Thoracic aorta (tissue), 2 donors: ENCODE data around the gene RNF175. TPM values are rescaled to one million over a fixed set of nuclear protein-coding genes. Genes with fewer than 3 reads are reported as not detected.

ENCODE experiments used
- ATAC-seq: fragments of 150-250 bp; one replicate; pipeline ENCODE4 v1.8.0; 2017; ENCODE audit warnings: low read depth; ENCODE audit not compliant: insufficient number of reproducible peaks, low FRiP score
- DNase-seq: peaks from one replicate; pipeline ENCODE4 v3.0.0-alpha.2; 2020; ENCODE audit warnings: low spot score
- H3K27ac ChIP-seq, 2 donors: fragments of 200-600 bp; sonication (generic); 1 replicate in 1 of 2; 2 replicates in 1 of 2; pipeline ENCODE4 v1.5.1; 2016; ENCODE audit warnings: mild to moderate bottlenecking in 2 of 2, moderate library complexity in 2 of 2
- H3K27me3 ChIP-seq: fragments of 200-600 bp; sonication (generic); replicated peaks from 2 replicates; pipeline ENCODE4 v1.6.0; 2016; ENCODE audit warnings: mild to moderate bottlenecking; ENCODE audit not compliant: insufficient read depth
- H3K36me3 ChIP-seq: fragments of 200-600 bp; sonication (generic); one replicate; pipeline ENCODE4 v1.5.1; 2016
- H3K4me1 ChIP-seq, 2 donors: fragments of 200-600 bp; sonication (generic); 1 replicate in 1 of 2; 2 replicates in 1 of 2; pipeline versions ENCODE4 v1.5.1 to v1.6.0; 2016; ENCODE audit warnings: low read depth in 2 of 2, mild to moderate bottlenecking in 1 of 2; ENCODE audit not compliant: control insufficient read depth in 1 of 2
- H3K4me3 ChIP-seq: fragments of 200-600 bp; sonication (generic); 2 replicates; pipeline ENCODE4 v1.5.1; 2016; ENCODE audit warnings: mild to moderate bottlenecking
- H3K9me3 ChIP-seq: fragments of 200-600 bp; sonication (generic); 2 replicates; pipeline ENCODE4 v1.5.1; 2016
- CTCF ChIP-seq: fragments of 200-600 bp; sonication (generic); IDR thresholded peaks from one replicate; pipeline ENCODE4 v1.5.1; 2019; ENCODE audit warnings: antibody characterized with exemption
- total RNA-seq, 2 donors: library from RNA; depleted of rRNA; stranded (reverse); fragments of >200 nt; gene quantifications; one replicate each; pipeline versions ENCODE4 v1.1.0 to v1.2.3, GENCODE V29; 2016

The RNF175 gene
- total RNA-seq, 2 donors from 2014 or later: not detected

DNA sequence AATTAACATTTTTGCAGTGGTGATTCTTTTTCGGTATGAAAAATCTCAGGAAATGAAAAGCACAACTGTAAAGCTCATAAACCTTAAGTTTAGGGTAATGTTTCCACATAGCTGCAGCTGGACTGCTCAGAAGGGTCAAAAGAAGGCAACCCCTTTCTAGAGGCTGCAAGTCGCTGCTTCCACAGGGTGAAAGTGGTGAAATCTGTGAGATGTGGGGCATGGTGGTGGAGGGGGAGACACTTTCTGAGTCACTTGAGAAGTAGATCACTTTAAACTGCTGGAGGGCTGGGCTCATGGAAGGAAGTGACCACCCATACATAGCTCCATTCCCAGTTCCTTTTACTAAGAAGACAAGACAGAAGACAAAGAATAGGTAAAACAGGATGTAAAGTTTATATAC is 20.4 kb upstream of the RNF175 start:
- ATAC-seq: no peak
- Histone ChIP-seq H3K4me1 (no peaks in the 10 kb centered on the region), H3K9me3 (no peaks in the 10 kb centered on the region), H3K4me3 (no peak overlapping the region), H3K27ac (no peak overlapping the region), H3K36me3 (no peaks in the 10 kb centered on the region), H3K27me3 (no peaks in the 10 kb centered on the region)
- DNase-seq: no peak
- no peak for TF ChIP-seq CTCF

- Histone ChIP-seq H3K4me3 (no peak overlapping the region), H3K36me3 (no peaks in the 10 kb centered on the region), H3K27ac (no peak overlapping the region), H3K4me1 (no peaks in the 10 kb centered on the region), H3K9me3 (no peaks in the 10 kb centered on the region), H3K27me3 (no peaks in the 10 kb centered on the region)
- DNase-seq (no peak), ATAC-seq (no peak)
- TF ChIP-seq CTCF: no peak
Observed at GRCh38 chr4:153778383-153778782, 18.6 kb upstream of the RNF175 start.

DNA sequence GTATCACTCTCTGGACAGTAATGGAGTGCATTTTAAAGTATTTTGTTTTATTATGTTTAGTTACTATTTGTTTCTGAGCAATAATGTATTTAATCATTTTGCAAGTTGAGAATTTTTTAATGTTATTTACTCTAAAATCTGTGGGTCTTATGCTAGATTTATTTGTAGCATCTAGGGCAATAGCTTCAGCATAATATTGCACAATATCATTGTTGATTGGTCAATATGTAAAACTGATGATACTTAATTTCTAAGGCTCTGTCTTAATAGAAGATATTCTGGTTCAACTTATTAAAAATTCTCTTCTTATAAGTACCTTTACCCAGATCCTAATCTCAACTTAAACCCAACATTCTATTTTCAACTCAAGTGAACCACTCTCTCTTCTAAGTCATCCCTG is 17.6 kb upstream of the RNF175 start:
- DNase-seq (no peak), ATAC-seq (no peak)
- Histone ChIP-seq H3K4me3 (no peak overlapping the region), H3K27me3 (no peaks in the 10 kb centered on the region), H3K9me3 (no peaks in the 10 kb centered on the region), H3K4me1 (no peaks in the 10 kb centered on the region), H3K27ac (no peak overlapping the region), H3K36me3 (no peaks in the 10 kb centered on the region)
- TF ChIP-seq CTCF: no peak

- no peak for ATAC-seq
- TF ChIP-seq CTCF: no peak
Observed at GRCh38 chr4:153776601-153777000, 16.8 kb upstream of the RNF175 start.

GRCh38 chr4:153773236-153773690 is 13.4 kb upstream of the RNF175 start:
- DNase-seq (no peak), ATAC-seq (no peak)
- H3K36me3 ChIP-seq: no peaks in the 10 kb centered on the region
- TF ChIP-seq CTCF: no peak
- H3K27me3 ChIP-seq: no peaks in the 10 kb centered on the region
- H3K4me1 ChIP-seq: no peaks in the 10 kb centered on the region
- H3K4me3 ChIP-seq: no peak overlapping the region
- no peak overlapping the region for H3K27ac ChIP-seq
- H3K9me3 ChIP-seq: no peaks in the 10 kb centered on the region

More at GRCh38 chr4:153776601-153777000, 16.8 kb upstream of the RNF175 start:
- Histone ChIP-seq H3K27me3 (no peaks in the 10 kb centered on the region), H3K4me1 (no peaks in the 10 kb centered on the region), H3K9me3 (no peaks in the 10 kb centered on the region), H3K27ac (no peak overlapping the region), H3K36me3 (no peaks in the 10 kb centered on the region), H3K4me3 (no peak overlapping the region)
- no peak for DNase-seq
